Frontal cortex (tissue), 4 donors: ENCODE data around the gene STARD7. TPM values are rescaled to one million over a fixed set of nuclear protein-coding genes. Genes with fewer than 3 reads are reported as not detected.
"Not testable (repeated sequence)": the region's sequence is repeated elsewhere in the genome, so short reads cannot be mapped to it uniquely, and the experiment has no call there.

ENCODE experiments used
- DNase-seq, 2 donors: peaks; one replicate each; pipeline ENCODE4 v3.0.0; 2012; ENCODE audit warnings: low spot score in 2 of 2
- FAIRE-seq: peaks from 2 replicates; lab custom pipeline; 2012; peaks lifted over from hg19 to GRCh38; lab: Jason Lieb, UNC
- total RNA-seq: library from RNA; depleted of rRNA; stranded (reverse); fragments of >200 nt; gene quantifications from one replicate; pipeline ENCODE4 v1.2.3, GENCODE V29; 2014
- donor health status: control.
- donor health status: control.
- donor health status: control.

The STARD7 gene
- 174 TPM for total RNA-seq

- peak; percentile 86 to 91 for DNase-seq
- FAIRE-seq: no peak
Measured at GRCh38 chr2:96208143-96209010, at the start of gene STARD7. Gene STARD7, minus strand, starts transcription at chr2:96208827. Its CDS starts 393 bp downstream, at chr2:96208434.

GRCh38 chr2:96257744-96258143 is 49.1 kb upstream of the STARD7 start:
- FAIRE-seq, DNase-seq: not testable (repeated sequence)

- FAIRE-seq (no peak), DNase-seq (no peak)
Measured at GRCh38 chr2:96256611-96257113, 48.0 kb upstream of the STARD7 start.

- FAIRE-seq (no peak), DNase-seq (no peak)
Measured at GRCh38 chr2:96254571-96254970, 45.9 kb upstream of the STARD7 start.

GRCh38 chr2:96253006-96253405 is 44.4 kb upstream of the STARD7 start:
- DNase-seq (no peak), FAIRE-seq (no peak)

GRCh38 chr2:96252526-96252925 is 43.9 kb upstream of the STARD7 start:
- FAIRE-seq: no peak
- DNase-seq: no peak

- peak in 1 of 2 donors; percentile 30 for DNase-seq
- FAIRE-seq: no peak
Measured at GRCh38 chr2:96251721-96252292, 43.2 kb upstream of the STARD7 start.

- DNase-seq: no peak
- FAIRE-seq: no peak
Measured at GRCh38 chr2:96250188-96250587, 41.6 kb upstream of the STARD7 start.

- FAIRE-seq (no peak), DNase-seq (no peak)
Measured at GRCh38 chr2:96249654-96250053, 41.0 kb upstream of the STARD7 start.

- DNase-seq: no peak
- FAIRE-seq: no peak
Measured at GRCh38 chr2:96248624-96249023, 40.0 kb upstream of the STARD7 start.

GRCh38 chr2:96247896-96248295 is 39.3 kb upstream of the STARD7 start:
- DNase-seq: no peak
- no peak for FAIRE-seq

GRCh38 chr2:96247009-96247408 is 38.4 kb upstream of the STARD7 start:
- DNase-seq (no peak), FAIRE-seq (no peak)

- no peak for FAIRE-seq
- no peak for DNase-seq
Measured at GRCh38 chr2:96245609-96246390, 37.2 kb upstream of the STARD7 start.

- DNase-seq (no peak), FAIRE-seq (no peak)
Measured at GRCh38 chr2:96243843-96244242, 35.2 kb upstream of the STARD7 start.

GRCh38 chr2:96241900-96242611 is 33.4 kb upstream of the STARD7 start:
- FAIRE-seq (no peak), DNase-seq (no peak)

- DNase-seq: no peak
- no peak for FAIRE-seq
Measured at GRCh38 chr2:96241227-96241626, 32.6 kb upstream of the STARD7 start.

GRCh38 chr2:96240341-96241038 is 31.9 kb upstream of the STARD7 start:
- DNase-seq (no peak), FAIRE-seq (no peak)

- FAIRE-seq (no peak), DNase-seq (no peak)
Measured at GRCh38 chr2:96239745-96240264, 31.2 kb upstream of the STARD7 start.

GRCh38 chr2:96239091-96239490 is 30.5 kb upstream of the STARD7 start:
- no peak for DNase-seq
- FAIRE-seq: no peak
